Measurements from ENCODE around the gene ZNF391.

ZNF391 gene

DNA sequence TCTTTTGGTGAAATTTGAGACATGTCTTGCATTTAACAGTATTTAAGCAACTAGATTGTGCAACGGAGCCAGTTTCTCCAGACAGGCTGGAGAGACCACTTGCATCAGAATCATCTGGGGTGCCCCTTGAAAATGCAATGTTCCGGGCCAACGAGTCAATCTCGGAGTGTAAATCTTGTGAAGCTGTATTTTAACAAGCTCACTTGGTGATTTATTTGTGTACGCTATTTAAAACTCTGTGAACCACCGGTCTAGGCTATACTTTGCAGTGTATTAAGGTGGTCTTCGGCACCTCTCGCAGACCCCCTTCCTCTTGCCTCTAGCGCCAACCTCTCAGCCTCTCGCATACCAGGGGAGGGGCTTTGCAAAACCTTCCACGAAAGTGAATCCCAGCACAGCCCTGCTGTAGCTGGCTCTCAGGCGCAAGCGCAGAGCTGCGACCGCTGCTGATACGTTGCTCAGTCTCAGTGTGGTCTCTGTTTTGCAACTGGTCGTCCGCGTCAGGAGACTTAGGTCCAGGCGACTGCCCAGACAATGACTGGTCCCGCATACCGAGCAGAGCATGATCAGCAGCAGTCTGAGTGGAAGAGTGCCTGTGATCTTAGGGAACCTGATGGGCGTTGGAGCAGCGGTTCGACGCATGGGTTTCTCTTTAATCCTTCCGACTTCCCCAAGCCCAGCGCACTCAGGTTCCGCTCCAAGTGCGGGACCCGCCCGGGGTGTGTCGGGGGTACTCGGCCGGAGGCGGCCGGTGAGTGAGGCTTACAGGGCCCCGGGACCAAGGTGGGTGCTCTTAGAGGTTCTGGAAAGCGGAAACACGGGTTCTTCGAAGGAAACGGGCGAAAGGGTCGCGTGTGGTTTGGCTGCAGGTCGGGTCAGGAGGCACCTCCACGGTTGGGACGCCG lies at the start of gene ZNF391:
ZNF391 (plus strand) TSS at position 467 of the 905 bp plus-strand sequence. CDS start 11,612 bp downstream, outside the sequence.
- H3K4me3 ChIP-seq (ENCODE audit: control insufficient read depth, low read depth, low read length): peak within 1 kb of the TSS; percentile 69
- TF ChIP-seq, protein P1, sequence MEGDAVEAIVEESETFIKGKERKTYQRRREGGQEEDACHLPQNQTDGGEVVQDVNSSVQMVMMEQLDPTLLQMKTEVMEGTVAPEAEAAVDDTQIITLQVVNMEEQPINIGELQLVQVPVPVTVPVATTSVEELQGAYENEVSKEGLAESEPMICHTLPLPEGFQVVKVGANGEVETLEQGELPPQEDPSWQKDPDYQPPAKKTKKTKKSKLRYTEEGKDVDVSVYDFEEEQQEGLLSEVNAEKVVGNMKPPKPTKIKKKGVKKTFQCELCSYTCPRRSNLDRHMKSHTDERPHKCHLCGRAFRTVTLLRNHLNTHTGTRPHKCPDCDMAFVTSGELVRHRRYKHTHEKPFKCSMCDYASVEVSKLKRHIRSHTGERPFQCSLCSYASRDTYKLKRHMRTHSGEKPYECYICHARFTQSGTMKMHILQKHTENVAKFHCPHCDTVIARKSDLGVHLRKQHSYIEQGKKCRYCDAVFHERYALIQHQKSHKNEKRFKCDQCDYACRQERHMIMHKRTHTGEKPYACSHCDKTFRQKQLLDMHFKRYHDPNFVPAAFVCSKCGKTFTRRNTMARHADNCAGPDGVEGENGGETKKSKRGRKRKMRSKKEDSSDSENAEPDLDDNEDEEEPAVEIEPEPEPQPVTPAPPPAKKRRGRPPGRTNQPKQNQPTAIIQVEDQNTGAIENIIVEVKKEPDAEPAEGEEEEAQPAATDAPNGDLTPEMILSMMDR (IDR thresholded peaks at IDR 0.05; ENCODE audit: control insufficient read depth, insufficient read depth, low read depth, low read length, missing control alignments): no peak
- peak; percentile 46 for DNase-seq (ENCODE audit: low read depth)

DNA sequence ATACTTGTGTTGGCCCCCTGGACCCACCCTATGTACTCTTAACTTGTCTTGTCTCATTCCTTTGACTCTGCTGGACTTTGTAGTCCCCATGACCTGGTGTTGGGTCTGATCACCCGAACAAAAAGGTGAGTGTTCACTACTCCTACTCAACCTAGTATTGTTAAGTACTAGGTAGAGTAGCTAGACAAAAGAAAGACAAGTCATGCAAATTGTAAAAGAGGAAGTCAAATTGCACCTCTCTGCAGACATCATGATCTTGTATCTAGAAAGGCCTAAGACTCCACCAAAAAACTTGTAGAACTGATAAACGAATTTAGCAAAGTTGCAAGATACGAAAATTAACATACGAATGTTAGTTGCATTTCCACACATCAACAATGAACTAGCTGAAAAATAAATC lies 35.7 kb upstream of the ZNF391 start:
- TF ChIP-seq, protein P1 (IDR thresholded peaks at IDR 0.05; ENCODE audit: control insufficient read depth, insufficient read depth, low read depth, low read length, missing control alignments): no peak
- H3K4me3 ChIP-seq (ENCODE audit: control insufficient read depth, low read depth, low read length): no peak overlapping the region
- no peak for DNase-seq (ENCODE audit: low read depth)

DNA sequence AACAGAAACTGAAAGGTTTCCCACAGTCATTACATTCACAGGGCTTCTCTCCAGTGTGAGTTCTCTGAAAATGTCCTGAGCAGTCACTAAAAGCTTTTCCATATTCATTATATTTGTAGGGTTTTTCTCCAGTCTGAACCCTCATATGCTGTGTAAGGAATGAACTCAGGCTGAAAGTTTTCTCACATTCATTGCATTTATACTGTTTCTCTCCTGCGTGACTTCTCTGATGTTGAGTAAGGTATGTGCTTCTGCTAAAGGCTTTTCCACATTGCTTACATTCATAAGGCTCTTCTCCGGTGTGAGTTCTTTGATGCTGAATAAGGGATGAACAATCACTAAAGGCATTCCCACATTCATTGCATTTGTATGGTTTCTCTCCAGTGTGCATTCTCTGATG lies 29.8 kb upstream of the ZNF391 start:
- TF ChIP-seq, protein P1 (IDR thresholded peaks at IDR 0.05; ENCODE audit: control insufficient read depth, insufficient read depth, low read depth, low read length, missing control alignments): no peak
- DNase-seq (ENCODE audit: low read depth): no peak
- no peak overlapping the region for H3K4me3 ChIP-seq (ENCODE audit: control insufficient read depth, low read depth, low read length)

DNA sequence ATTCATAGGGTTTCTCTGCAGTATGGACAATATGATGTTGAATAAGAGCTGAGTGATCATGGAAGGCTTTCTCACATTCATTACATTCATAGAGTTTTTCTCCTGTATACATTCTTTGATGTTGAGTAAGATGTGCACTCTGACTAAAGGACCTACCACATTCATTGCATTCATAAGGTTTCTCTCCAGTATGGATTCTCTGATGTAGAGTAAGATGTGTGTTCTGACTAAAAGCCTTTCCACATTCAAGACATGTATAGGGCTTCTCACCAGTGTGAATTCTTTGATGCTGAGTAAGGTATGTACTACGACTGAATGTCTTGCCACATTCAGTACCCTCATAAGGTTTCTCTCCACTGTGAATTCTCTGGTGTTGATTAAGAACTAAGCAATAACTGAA lies 29.3 kb upstream of the ZNF391 start:
- DNase-seq (ENCODE audit: low read depth): no peak
- H3K4me3 ChIP-seq (ENCODE audit: control insufficient read depth, low read depth, low read length): no peak overlapping the region
- TF ChIP-seq, protein P1 (IDR thresholded peaks at IDR 0.05; ENCODE audit: control insufficient read depth, insufficient read depth, low read depth, low read length, missing control alignments): no peak

DNA sequence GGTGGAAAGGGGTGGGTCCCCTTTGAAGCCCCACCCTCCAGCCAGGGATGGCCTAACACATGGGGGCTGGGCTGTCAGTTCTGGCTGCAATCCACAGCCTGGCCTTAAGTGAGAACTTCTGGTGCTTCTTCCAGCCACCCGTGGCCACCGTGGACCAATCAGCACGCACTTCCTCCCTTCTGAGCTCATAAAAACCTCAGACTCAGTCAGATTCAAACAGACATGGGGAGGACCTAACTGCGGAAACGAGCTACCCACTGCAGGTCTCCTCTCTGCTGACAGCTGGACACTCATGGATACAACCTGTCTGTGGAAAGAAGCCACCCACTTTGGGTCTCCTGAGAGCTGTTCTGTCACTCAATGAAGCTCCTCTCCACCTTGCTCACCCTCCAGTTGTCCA lies 20.4 kb upstream of the ZNF391 start:
- no peak for DNase-seq (ENCODE audit: low read depth)
- TF ChIP-seq, protein P1 (IDR thresholded peaks at IDR 0.05; ENCODE audit: control insufficient read depth, insufficient read depth, low read depth, low read length, missing control alignments): no peak
- H3K4me3 ChIP-seq (ENCODE audit: control insufficient read depth, low read depth, low read length): no peak overlapping the region

DNA sequence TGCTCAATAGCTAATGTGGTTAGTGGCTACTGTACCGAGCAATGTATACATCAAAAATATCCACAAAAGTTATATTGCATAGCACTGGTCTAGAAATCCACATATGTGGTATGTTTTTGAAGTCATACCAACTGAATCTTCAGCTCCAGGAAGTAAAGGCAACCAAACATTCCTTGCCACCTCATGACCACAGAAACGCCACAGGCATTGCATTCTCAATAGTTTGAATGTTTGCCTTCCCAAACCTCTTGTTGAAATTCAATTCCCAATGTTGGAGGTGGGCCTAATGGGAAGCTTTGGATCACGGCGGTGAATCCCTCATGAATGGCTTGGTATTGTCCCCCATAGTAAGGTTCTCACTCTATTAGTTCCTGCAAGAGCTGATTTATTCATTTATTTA lies 18.2 kb upstream of the ZNF391 start:
- H3K4me3 ChIP-seq (ENCODE audit: control insufficient read depth, low read depth, low read length): no peak overlapping the region
- TF ChIP-seq, protein P1 (IDR thresholded peaks at IDR 0.05; ENCODE audit: control insufficient read depth, insufficient read depth, low read depth, low read length, missing control alignments): no peak
- DNase-seq (ENCODE audit: low read depth): no peak
